GM23338 (cell line): Measurements from ENCODE around the gene ALPL. TPM values are rescaled to one million over a fixed set of nuclear protein-coding genes. Genes with fewer than 3 reads are reported as not detected.

Source experiments
- ATAC-seq: fragments of 200-7000 bp; cut with Tn5 transposase; 3 replicates; pipeline ENCODE4 v1.9.1; 2020
- DNase-seq: peaks from one replicate; pipeline ENCODE4 v3.0.0-alpha.2; 2015; ENCODE audit warnings: low spot score
- H2AFZ ChIP-seq: fragments of 200-600 bp; sonication (generic); 2 replicates; pipeline ENCODE4 v1.8.0; 2016; ENCODE audit warnings: antibody characterized with exemption, mild to moderate bottlenecking, moderate library complexity
- H3F3A ChIP-seq: fragments of 200-600 bp; sonication (generic); replicated peaks from 2 replicates; pipeline ENCODE4 v1.8.0; 2017; ENCODE audit warnings: antibody characterized with exemption, mixed run types, low read depth
- H3K27ac ChIP-seq: fragments of 200-600 bp; sonication (generic); 2 replicates; pipeline ENCODE4 v1.6.1; 2016; ENCODE audit warnings: low read depth
- H3K27me3 ChIP-seq: fragments of 200-600 bp; sonication (generic); 2 replicates; pipeline ENCODE4 v1.8.0; 2016; ENCODE audit warnings: mild to moderate bottlenecking, mixed run types, moderate library complexity; ENCODE audit not compliant: insufficient read depth
- H3K36me3 ChIP-seq: fragments of 200-600 bp; sonication (generic); 2 replicates; pipeline ENCODE4 v1.8.0; 2016; ENCODE audit warnings: mild to moderate bottlenecking; ENCODE audit not compliant: insufficient read depth
- H3K4me1 ChIP-seq: fragments of 200-600 bp; sonication (generic); 2 replicates; pipeline ENCODE4 v1.8.0; 2016; ENCODE audit warnings: mild to moderate bottlenecking, moderate library complexity; ENCODE audit not compliant: insufficient read depth
- H3K4me2 ChIP-seq: fragments of 200-600 bp; sonication (generic); 2 replicates; pipeline ENCODE4 v1.7.1; 2017; ENCODE audit warnings: mixed run types
- H3K4me3 ChIP-seq: fragments of 200-600 bp; sonication (generic); 2 replicates; pipeline ENCODE4 v1.6.1; 2016; ENCODE audit warnings: mixed run types
- H3K79me2 ChIP-seq: fragments of 200-600 bp; sonication (generic); replicated peaks from 2 replicates; pipeline ENCODE4 v1.8.0; 2017; ENCODE audit warnings: mild to moderate bottlenecking; ENCODE audit not compliant: insufficient read depth
- H3K9me2 ChIP-seq: fragments of 200-600 bp; sonication (generic); 2 replicates; pipeline ENCODE4 v1.8.0; 2017; ENCODE audit not compliant: insufficient read depth
- H4K20me1 ChIP-seq: fragments of 200-600 bp; sonication (generic); replicated peaks from 2 replicates; pipeline ENCODE4 v1.8.0; 2017; ENCODE audit warnings: mild to moderate bottlenecking; ENCODE audit not compliant: insufficient read depth
- H3K27ac Mint-ChIP-seq: 2 replicates; pipeline ENCODE4 v1.8.0; 2020; ENCODE audit warnings: inconsistent platforms, mild to moderate bottlenecking, moderate library complexity, mixed read lengths
- H3K27me3 Mint-ChIP-seq: 3 replicates; pipeline ENCODE4 v1.8.0; 2022; ENCODE audit warnings: low read depth, mild to moderate bottlenecking, moderate library complexity, mixed read lengths, inconsistent platforms; ENCODE audit not compliant: insufficient read depth, poor library complexity
- H3K36me3 Mint-ChIP-seq: 3 replicates; pipeline ENCODE4 v1.8.0; 2021; ENCODE audit warnings: low read depth, mild to moderate bottlenecking, inconsistent platforms, moderate library complexity, mixed read lengths
- H3K4me1 Mint-ChIP-seq: 3 replicates; pipeline ENCODE4 v1.8.0; 2020; ENCODE audit warnings: mild to moderate bottlenecking, inconsistent platforms, mixed read lengths
- H3K4me3 Mint-ChIP-seq: 3 replicates; pipeline ENCODE4 v1.8.0; 2021; ENCODE audit warnings: moderate library complexity, mild to moderate bottlenecking, inconsistent platforms, mixed read lengths
- H3K9me3 Mint-ChIP-seq: 3 replicates; pipeline ENCODE4 v1.8.0; 2020; ENCODE audit warnings: moderate library complexity, mild to moderate bottlenecking, inconsistent platforms, mixed read lengths
- ZNF331 ChIP-seq: fragments of 250-450 bp; sonication (Bioruptor Pico); IDR thresholded peaks from 2 replicates; pipeline ENCODE4 v1.5.0; 2020; ENCODE audit warnings: low read depth, mild to moderate bottlenecking, moderate library complexity
- polyA plus RNA-seq: library from polyadenylated mRNA; unstranded; fragments of >200 nt; fragmentation: Nextera tagmentation; extraction: Ambion mirVana; gene quantifications from 2 replicates; pipeline ENCODE4 v1.2.1, GENCODE V29; 2016
- total RNA-seq: library from RNA; depleted of rRNA; stranded (reverse); fragments of >200 nt; shearing (Covaris generic); gene quantifications from 2 replicates; pipeline ENCODE4 v1.2.3, GENCODE V29; 2014
- TF ChIP-seq, protein P1 (sequence below): fragments of 250-450 bp; sonication (Bioruptor Pico); IDR thresholded peaks from 2 replicates; pipeline ENCODE4 v1.5.0; 2020; ENCODE audit warnings: mild to moderate bottlenecking, moderate library complexity
- TF ChIP-seq, protein P2 (sequence below): IDR thresholded peaks from 2 replicates; pipeline ENCODE4 v1.6.1; 2016; ENCODE audit warnings: antibody characterized with exemption

The ALPL gene
- total and polyA plus RNA-seq, 2 experiments from 2014 or later: 116 to 187 TPM

DNA sequence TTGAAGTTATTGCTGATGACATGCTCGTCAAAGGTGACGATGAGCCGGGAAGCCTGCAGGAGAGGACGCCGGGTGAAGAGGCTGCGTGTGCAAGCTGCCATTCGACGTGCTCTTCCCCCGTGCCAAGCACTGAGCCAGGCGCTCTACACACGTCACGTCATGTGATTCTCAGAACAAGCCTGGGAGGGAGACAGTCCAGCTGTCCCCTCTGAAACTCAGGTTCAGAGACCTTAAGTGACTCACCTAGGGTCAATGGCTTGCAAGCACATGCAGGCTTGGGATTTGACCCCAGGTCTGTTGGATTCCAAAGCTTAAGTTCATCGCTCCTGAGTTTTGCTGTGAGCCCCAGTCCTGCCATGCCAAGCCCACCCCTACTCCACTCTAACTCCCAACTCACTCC, 102.8 kb downstream of the ALPL start (continued):
- TF ChIP-seq, protein P1, sequence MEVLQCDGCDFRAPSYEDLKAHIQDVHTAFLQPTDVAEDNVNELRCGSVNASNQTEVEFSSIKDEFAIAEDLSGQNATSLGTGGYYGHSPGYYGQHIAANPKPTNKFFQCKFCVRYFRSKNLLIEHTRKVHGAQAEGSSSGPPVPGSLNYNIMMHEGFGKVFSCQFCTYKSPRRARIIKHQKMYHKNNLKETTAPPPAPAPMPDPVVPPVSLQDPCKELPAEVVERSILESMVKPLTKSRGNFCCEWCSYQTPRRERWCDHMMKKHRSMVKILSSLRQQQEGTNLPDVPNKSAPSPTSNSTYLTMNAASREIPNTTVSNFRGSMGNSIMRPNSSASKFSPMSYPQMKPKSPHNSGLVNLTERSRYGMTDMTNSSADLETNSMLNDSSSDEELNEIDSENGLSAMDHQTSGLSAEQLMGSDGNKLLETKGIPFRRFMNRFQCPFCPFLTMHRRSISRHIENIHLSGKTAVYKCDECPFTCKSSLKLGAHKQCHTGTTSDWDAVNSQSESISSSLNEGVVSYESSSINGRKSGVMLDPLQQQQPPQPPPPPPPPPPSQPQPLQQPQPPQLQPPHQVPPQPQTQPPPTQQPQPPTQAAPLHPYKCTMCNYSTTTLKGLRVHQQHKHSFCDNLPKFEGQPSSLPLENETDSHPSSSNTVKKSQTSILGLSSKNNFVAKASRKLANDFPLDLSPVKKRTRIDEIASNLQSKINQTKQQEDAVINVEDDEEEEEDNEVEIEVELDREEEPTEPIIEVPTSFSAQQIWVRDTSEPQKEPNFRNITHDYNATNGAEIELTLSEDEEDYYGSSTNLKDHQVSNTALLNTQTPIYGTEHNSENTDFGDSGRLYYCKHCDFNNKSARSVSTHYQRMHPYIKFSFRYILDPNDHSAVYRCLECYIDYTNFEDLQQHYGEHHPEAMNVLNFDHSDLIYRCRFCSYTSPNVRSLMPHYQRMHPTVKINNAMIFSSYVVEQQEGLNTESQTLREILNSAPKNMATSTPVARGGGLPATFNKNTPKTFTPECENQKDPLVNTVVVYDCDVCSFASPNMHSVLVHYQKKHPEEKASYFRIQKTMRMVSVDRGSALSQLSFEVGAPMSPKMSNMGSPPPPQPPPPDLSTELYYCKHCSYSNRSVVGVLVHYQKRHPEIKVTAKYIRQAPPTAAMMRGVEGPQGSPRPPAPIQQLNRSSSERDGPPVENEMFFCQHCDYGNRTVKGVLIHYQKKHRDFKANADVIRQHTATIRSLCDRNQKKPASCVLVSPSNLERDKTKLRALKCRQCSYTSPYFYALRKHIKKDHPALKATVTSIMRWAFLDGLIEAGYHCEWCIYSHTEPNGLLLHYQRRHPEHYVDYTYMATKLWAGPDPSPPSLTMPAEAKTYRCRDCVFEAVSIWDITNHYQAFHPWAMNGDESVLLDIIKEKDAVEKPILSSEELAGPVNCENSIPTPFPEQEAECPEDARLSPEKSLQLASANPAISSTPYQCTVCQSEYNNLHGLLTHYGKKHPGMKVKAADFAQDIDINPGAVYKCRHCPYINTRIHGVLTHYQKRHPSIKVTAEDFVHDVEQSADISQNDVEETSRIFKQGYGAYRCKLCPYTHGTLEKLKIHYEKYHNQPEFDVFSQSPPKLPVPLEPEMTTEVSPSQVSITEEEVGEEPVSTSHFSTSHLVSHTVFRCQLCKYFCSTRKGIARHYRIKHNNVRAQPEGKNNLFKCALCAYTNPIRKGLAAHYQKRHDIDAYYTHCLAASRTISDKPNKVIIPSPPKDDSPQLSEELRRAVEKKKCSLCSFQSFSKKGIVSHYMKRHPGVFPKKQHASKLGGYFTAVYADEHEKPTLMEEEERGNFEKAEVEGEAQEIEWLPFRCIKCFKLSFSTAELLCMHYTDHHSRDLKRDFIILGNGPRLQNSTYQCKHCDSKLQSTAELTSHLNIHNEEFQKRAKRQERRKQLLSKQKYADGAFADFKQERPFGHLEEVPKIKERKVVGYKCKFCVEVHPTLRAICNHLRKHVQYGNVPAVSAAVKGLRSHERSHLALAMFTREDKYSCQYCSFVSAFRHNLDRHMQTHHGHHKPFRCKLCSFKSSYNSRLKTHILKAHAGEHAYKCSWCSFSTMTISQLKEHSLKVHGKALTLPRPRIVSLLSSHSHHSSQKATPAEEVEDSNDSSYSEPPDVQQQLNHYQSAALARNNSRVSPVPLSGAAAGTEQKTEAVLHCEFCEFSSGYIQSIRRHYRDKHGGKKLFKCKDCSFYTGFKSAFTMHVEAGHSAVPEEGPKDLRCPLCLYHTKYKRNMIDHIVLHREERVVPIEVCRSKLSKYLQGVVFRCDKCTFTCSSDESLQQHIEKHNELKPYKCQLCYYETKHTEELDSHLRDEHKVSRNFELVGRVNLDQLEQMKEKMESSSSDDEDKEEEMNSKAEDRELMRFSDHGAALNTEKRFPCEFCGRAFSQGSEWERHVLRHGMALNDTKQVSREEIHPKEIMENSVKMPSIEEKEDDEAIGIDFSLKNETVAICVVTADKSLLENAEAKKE (CRISPR knock-in tag): no peak
- TF ChIP-seq, protein P2, sequence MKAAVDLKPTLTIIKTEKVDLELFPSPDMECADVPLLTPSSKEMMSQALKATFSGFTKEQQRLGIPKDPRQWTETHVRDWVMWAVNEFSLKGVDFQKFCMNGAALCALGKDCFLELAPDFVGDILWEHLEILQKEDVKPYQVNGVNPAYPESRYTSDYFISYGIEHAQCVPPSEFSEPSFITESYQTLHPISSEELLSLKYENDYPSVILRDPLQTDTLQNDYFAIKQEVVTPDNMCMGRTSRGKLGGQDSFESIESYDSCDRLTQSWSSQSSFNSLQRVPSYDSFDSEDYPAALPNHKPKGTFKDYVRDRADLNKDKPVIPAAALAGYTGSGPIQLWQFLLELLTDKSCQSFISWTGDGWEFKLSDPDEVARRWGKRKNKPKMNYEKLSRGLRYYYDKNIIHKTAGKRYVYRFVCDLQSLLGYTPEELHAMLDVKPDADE: no peak

DNA sequence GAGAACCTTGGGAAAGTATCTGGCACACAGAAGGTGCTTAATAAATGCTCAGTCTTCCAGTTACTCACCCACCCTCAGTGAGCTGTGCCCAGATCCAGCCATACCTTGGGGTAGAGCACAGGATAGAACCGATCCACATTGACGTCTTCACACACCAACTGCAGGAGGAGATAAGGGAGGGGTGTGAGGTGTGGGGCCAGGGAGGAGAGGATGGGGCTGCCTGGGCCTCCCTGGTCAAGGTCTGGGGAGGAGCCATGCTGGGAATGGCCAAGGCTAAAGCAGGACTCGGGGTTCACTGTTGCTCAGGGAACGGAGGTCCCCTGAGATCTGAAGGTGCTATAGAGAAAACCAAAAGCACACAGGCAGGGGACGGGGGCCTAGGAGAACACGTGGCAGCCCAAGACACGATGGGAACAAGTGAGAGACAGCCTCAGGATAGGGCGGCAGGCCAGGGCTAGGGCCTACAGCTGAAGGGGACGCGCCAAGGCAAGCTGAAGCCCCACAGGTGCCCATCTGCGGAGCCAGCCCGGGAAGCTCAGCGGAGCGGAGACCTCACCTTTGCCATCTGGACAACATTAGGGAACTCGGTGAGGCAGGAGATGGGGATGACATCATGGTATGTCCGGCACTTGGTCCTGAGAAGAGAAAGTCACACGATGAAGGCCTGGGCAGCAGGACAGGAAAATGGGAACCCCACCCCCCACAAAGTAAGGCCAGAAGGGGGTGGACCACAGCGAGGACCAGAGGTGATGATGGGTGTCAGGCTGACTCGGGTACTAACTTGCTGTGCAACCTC, 104.0 kb downstream of the ALPL start:
- H3K27me3 ChIP-seq: no peaks in the 10 kb centered on the region
- no peaks in the 10 kb centered on the region for H3K4me1 ChIP-seq
- H4K20me1 ChIP-seq: no peaks in the 10 kb centered on the region
- Mint-ChIP-seq H3K9me3 (no peaks in the 10 kb centered on the region; the same call in 2 of the 3 replicates), H3K27ac (no peak overlapping the region), H3K27me3 (peaks cover 10% of the 10 kb centered on the region), H3K36me3 (no peaks in the 10 kb centered on the region; the same call in 2 of the 3 replicates), H3K4me3 (no peak overlapping the region), H3K4me1 (peaks cover 5% of the 10 kb centered on the region)
- H3K4me3 ChIP-seq: no peak overlapping the region
- H2AFZ ChIP-seq: no peak overlapping the region
- H3F3A ChIP-seq: no peaks in the 10 kb centered on the region
- no peak overlapping the region for H3K4me2 ChIP-seq
- H3K27ac ChIP-seq: no peak overlapping the region
- no peak for DNase-seq
- no peaks in the 10 kb centered on the region for H3K79me2 ChIP-seq
- H3K9me2 ChIP-seq: no peaks in the 10 kb centered on the region
- no peak for ATAC-seq
- H3K36me3 ChIP-seq: no peaks in the 10 kb centered on the region
- TF ChIP-seq, protein P1 (CRISPR knock-in tag): no peak
- no peak for TF ChIP-seq ZNF331 (CRISPR knock-in tag)
